HepG2 (cell line): ENCODE data around the gene NGDN. TPM values are rescaled to one million over a fixed set of nuclear protein-coding genes. Genes with fewer than 3 reads are reported as not detected.

ENCODE experiments used
- ARID4A ChIP-seq: sonication (generic); formaldehyde crosslinking; IDR thresholded peaks from 2 replicates; pipeline ENCODE4 v1.5.0; 2020; ENCODE audit warnings: mild to moderate bottlenecking, missing genetic modification reagents, borderline replicate concordance
- PCBP1 ChIP-seq: fragments of 200-400 bp; formaldehyde crosslinking; IDR thresholded peaks from 2 replicates; pipeline ENCODE4 v1.6.1; 2017; ENCODE audit warnings: mild to moderate bottlenecking, low read depth, low read length, borderline replicate concordance
- RXRB ChIP-seq: IDR thresholded peaks from 2 replicates; pipeline ENCODE4 v1.6.1; 2016; ENCODE audit warnings: borderline replicate concordance, missing genetic modification reagents, missing compliant biosample characterization
- SOX6 ChIP-seq, 2 experiments: fragments of 450-650 bp in 1 of 2; sonication (generic) in 1 of 2; formaldehyde crosslinking in 1 of 2; IDR thresholded peaks; 2 replicates each; pipeline versions ENCODE4 v1.4.0 to v1.6.1; 2017 to 2020; ENCODE audit warnings: antibody characterized with exemption in 1 of 2, mild to moderate bottlenecking in 1 of 2, missing genetic modification reagents in 1 of 2
- TEAD3 ChIP-seq: optimal IDR thresholded peaks from 2 replicates; pipeline ENCODE3; 2016; ENCODE audit warnings: borderline replicate concordance
- USF2 ChIP-seq, 2 experiments: sonication (generic) in 1 of 2; formaldehyde crosslinking in 1 of 2; IDR thresholded peaks; 2 replicates each; pipeline versions ENCODE4 v1.5.1 to v1.6.1; 2011 to 2020; ENCODE audit warnings: borderline replicate concordance in 1 of 2, low read depth in 1 of 2, low read length in 1 of 2, mild to moderate bottlenecking in 1 of 2, missing genetic modification reagents in 1 of 2, moderate library complexity in 1 of 2
- ZFP36 ChIP-seq: fragments of 150-350 bp; IDR thresholded peaks from 2 replicates; pipeline ENCODE4 v1.6.1; 2018; ENCODE audit warnings: borderline replicate concordance, low read length, low read depth; ENCODE audit not compliant: partially characterized antibody
- ZFP82 ChIP-seq: sonication (generic); formaldehyde crosslinking; IDR thresholded peaks from 2 replicates; pipeline ENCODE4 v1.5.1; 2020; ENCODE audit warnings: mild to moderate bottlenecking, missing genetic modification reagents, borderline replicate concordance
- ZHX1 ChIP-seq: sonication (generic); formaldehyde crosslinking; IDR thresholded peaks from 2 replicates; pipeline ENCODE4 v1.8.1; 2022; ENCODE audit warnings: low read depth, mild to moderate bottlenecking, missing genetic modification reagents
- ZNF281 ChIP-seq: sonication (generic); formaldehyde crosslinking; IDR thresholded peaks from 2 replicates; pipeline ENCODE4 v1.4.0; 2020; ENCODE audit warnings: missing genetic modification reagents, borderline replicate concordance
- ZNF333 ChIP-seq: sonication (generic); formaldehyde crosslinking; IDR thresholded peaks from 2 replicates; pipeline ENCODE4 v1.4.0; 2020; ENCODE audit warnings: mild to moderate bottlenecking, missing genetic modification reagents, borderline replicate concordance
- ZNF496 ChIP-seq: sonication (generic); formaldehyde crosslinking; IDR thresholded peaks from 2 replicates; pipeline ENCODE4 v1.8.1; 2023; ENCODE audit warnings: mild to moderate bottlenecking, moderate library complexity, missing genetic modification reagents; ENCODE audit not compliant: insufficient replicate concordance
- ZNF570 ChIP-seq: sonication (generic); formaldehyde crosslinking; IDR thresholded peaks from 2 replicates; pipeline ENCODE4 v1.4.0; 2020; ENCODE audit warnings: mild to moderate bottlenecking, missing genetic modification reagents, borderline replicate concordance
- ZNF724P ChIP-seq: sonication (generic); formaldehyde crosslinking; IDR thresholded peaks from 2 replicates; pipeline ENCODE4 v1.8.0; 2022; ENCODE audit warnings: missing genetic modification reagents, borderline replicate concordance
- ZNF891 ChIP-seq: sonication (generic); formaldehyde crosslinking; IDR thresholded peaks from 2 replicates; pipeline ENCODE4 v1.5.0; 2020; ENCODE audit warnings: mild to moderate bottlenecking, missing genetic modification reagents
- polyA plus RNA-seq, 8 experiments: library from polyadenylated mRNA; depleted of rRNA in 3 of 8; stranded (reverse) in 7 of 8; unstranded in 1 of 8; fragments of >200 nt; fragmentation: Illumina TruSeq in 4 of 8; extraction: Trizol in 4 of 8; gene quantifications; 2 replicates each; pipeline versions ENCODE4 v1.2.1 to v1.2.3, GENCODE V29; 2011 to 2016; ENCODE audit warnings: low read depth in 4 of 8, missing spikeins in 1 of 8, mixed read lengths in 1 of 8; ENCODE audit not compliant: insufficient read depth in 1 of 8
- total RNA-seq, 5 experiments: library from RNA; depleted of rRNA; stranded (reverse); fragments of >200 nt; fragmentation: Illumina TruSeq; extraction: Trizol; gene quantifications; 2 replicates each; pipeline ENCODE4 v1.2.3, GENCODE V29; 2016; ENCODE audit warnings: low read depth in 1 of 5

NGDN gene
- total and polyA plus RNA-seq, 2 of the 13 experiments (the other 11 are each of a cell fraction or from before 2014, with no cell fraction given): 154 to 216 TPM

GRCh38 chr14:23469906-23470403 is 452 bp downstream of the NGDN start (continued):
- TF ChIP-seq ZHX1 (CRISPR knock-in tag) (no peak), RXRB (CRISPR knock-in tag) (no peak), ZNF333 (CRISPR knock-in tag) (0 out of 2 replicates have a peak, but pooled peaks have one; percentile 14), PCBP1 (no peak), ARID4A (CRISPR knock-in tag) (peak; percentile 9; the same call in 1 of the 2 replicates), ZNF496 (no peak), ZNF891 (CRISPR knock-in tag) (no peak), ZNF724P (CRISPR knock-in tag) (peak; percentile 91; the same call in 1 of the 2 replicates), ZNF281 (no peak), ZNF570 (peak; percentile 88; the same call in 1 of the 2 replicates), TEAD3 (CRISPR knock-in tag) (no peak), SOX6 (IDR thresholded peaks at IDR 0.05) (no peak), SOX6 (CRISPR knock-in tag; IDR thresholded peaks at IDR 0.05) (no peak; the same call in 1 of the 2 replicates), USF2 (IDR thresholded peaks at IDR 0.05; ENCODE audit: low read depth, low read length) (no peak), USF2 (CRISPR knock-in tag; IDR thresholded peaks at IDR 0.05; ENCODE audit: borderline replicate concordance) (no peak), ZFP36 (no peak), ZFP82 (CRISPR knock-in tag) (no peak)
